ENCODE measurements around the gene CHIT1. TPM values are rescaled to one million over a fixed set of nuclear protein-coding genes. Genes with fewer than 3 reads are reported as not detected.

The CHIT1 gene
- total and polyA plus RNA-seq, 2 of the 8 experiments (the other 6 are each of a cell fraction or from before 2014, with no cell fraction given) = not detected

DNA sequence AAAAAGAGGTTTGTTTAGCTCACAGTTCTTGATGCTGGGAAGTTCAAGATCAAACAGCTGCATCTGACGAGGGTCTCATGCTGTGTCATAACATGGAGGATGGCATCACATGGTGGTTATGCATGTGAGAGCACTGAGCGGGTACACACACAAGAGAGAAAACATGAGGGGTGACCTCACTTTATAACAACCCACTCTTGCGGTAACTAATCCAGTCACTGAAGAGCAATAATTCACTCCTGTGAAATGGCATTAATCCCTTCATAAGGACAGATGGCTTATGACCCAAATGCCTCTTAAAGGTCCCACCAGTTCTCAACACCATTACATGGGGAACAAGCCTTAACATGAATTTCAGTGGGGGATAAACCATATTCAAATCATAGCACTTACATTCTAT, 23.2 kb upstream of the CHIT1 start:
- no peak overlapping the region for H2BK120ac ChIP-seq (replicated peaks; ENCODE audit: low read depth, low read length)
- no peak overlapping the region for H3K14ac ChIP-seq (ENCODE audit: insufficient read length)
- no peaks in the 10 kb centered on the region for H3K79me2 ChIP-seq (ENCODE audit: control insufficient read depth in 1 of 2, insufficient read depth in 2 of 2, low read length in 2 of 2)
- H3K56ac ChIP-seq (replicated peaks; ENCODE audit: insufficient read length, low read depth, low read length) = no peak overlapping the region
- no peak overlapping the region for H3K27ac ChIP-seq (ENCODE audit: low read depth, low read length)
- H2BK15ac ChIP-seq (ENCODE audit: low read length) = no peak overlapping the region
- H3K4ac ChIP-seq (replicated peaks; ENCODE audit: insufficient read length, low read depth, low read length) = no peak overlapping the region
- no peak overlapping the region for H4K91ac ChIP-seq (replicated peaks; ENCODE audit: insufficient read length, low read length)
- no peaks in the 10 kb centered on the region for H3K79me1 ChIP-seq (ENCODE audit: low read depth, low read length)
- H3K18ac ChIP-seq (ENCODE audit: extremely low read depth, low read length) = no peak overlapping the region
- no peak for TF ChIP-seq BCL11A (IDR thresholded peaks at IDR 0.05; ENCODE audit: low read depth in 2 of 2, low read length in 2 of 2)
- TF ChIP-seq POLR2A (IDR thresholded peaks at IDR 0.05; ENCODE audit: control extremely low read depth in 1 of 2, low read depth in 2 of 2, low read length in 2 of 2) = no peak
- no peaks in the 10 kb centered on the region for H3K36me3 ChIP-seq (ENCODE audit: control insufficient read depth in 2 of 4, insufficient read depth in 4 of 4, low read length in 3 of 4)
- H2BK12ac ChIP-seq (ENCODE audit: low read depth, low read length) = no peak overlapping the region
- no peaks in the 10 kb centered on the region for H3K23me2 ChIP-seq (ENCODE audit: low read depth, low read length)
- ChIA-PET CTCF (ENCODE audit: partially characterized antibody) (interaction anchor here (0.9 to 1.1 kb wide), 2 partner anchors 15 to 91 kb away, joined by 3 to 4 read pairs; no protein-coding TSS in a partner anchor), POLR2A (ENCODE audit: partially characterized antibody) (interaction anchor here (0.6 kb wide), 1 partner anchor 135 kb away, joined by 4 read pairs; no protein-coding TSS in a partner anchor)
- no peak overlapping the region for H2BK20ac ChIP-seq (ENCODE audit: low read length)
- H4K8ac ChIP-seq (ENCODE audit: extremely low read depth, insufficient read depth, low read length) = no peak overlapping the region
- no peak overlapping the region for H2AFZ ChIP-seq (ENCODE audit: low read length)
- H2BK5ac ChIP-seq (ENCODE audit: low read depth, low read length) = no peak overlapping the region
- H2AK5ac ChIP-seq (ENCODE audit: low read depth, low read length) = no peak overlapping the region
- H3K4me2 ChIP-seq (ENCODE audit: insufficient read depth in 1 of 2, low read depth in 2 of 2, low read length in 2 of 2) = no peak overlapping the region
- 82% methylated on average over 3 of the region's 3 CpGs; no CpG with 5 or more reads in 1 of the 2 experiments for WGBS, 2 experiments (ENCODE audit: extremely low coverage in 1 of 2, insufficient coverage in 1 of 2, insufficient read length in 1 of 2, insufficient replicate concordance in 2 of 2, low coverage in 1 of 2, low lambda C conversion rate in 2 of 2, missing lambda C conversion rate in 1 of 2)
- H3K9ac ChIP-seq (replicated peaks in 1 of 4; ENCODE audit: extremely low read depth in 1 of 4, low read depth in 3 of 4, low read length in 3 of 4) = no peak overlapping the region
- DNase-seq (ENCODE audit: low read depth in 1 of 2, low spot score in 2 of 2) (no peak), FAIRE-seq (no peak)
- H3K4me1 ChIP-seq (replicated peaks in 1 of 4; ENCODE audit: control insufficient read depth in 3 of 4, insufficient read depth in 4 of 4, low read length in 3 of 4) = no peaks in the 10 kb centered on the region
- peaks cover 11 to 12% of the 10 kb centered on the region in 2 experiments; a peak in 3 of 4 replicates for H3K9me3 ChIP-seq (ENCODE audit: insufficient read depth in 2 of 2, low read depth in 1 of 2, low read length in 1 of 2)
- no peak overlapping the region for H3K23ac ChIP-seq (ENCODE audit: insufficient read length)
- no peaks in the 10 kb centered on the region for H3K27me3 ChIP-seq (replicated peaks in 1 of 4; ENCODE audit: control insufficient read depth in 3 of 4, extremely low read depth in 1 of 4, insufficient read depth in 3 of 4, low read length in 3 of 4)
- H4K20me1 ChIP-seq (replicated peaks in 1 of 2; ENCODE audit: control insufficient read depth in 1 of 2, insufficient read depth in 2 of 2, low read length in 2 of 2) = no peaks in the 10 kb centered on the region
- no peak overlapping the region for H4K5ac ChIP-seq (ENCODE audit: insufficient read length, low read depth, low read length)
- H3K4me3 ChIP-seq (ENCODE audit: extremely low read depth in 1 of 4, insufficient read depth in 2 of 4, low read depth in 3 of 4, low read length in 4 of 4) = no peak overlapping the region

Measured in H1 (cell line).